Measurements from ENCODE around the gene ZNF277. TPM values are rescaled to one million over a fixed set of nuclear protein-coding genes. Genes with fewer than 3 reads are reported as not detected.

ZNF277 gene
- total RNA-seq: 67.3 TPM

GRCh38 chr7:112206238-112206990, at the start of gene ZNF277, which contains the start of gene DOCK4:
Gene ZNF277, plus strand, starts transcription at chr7:112206695. Its CDS starts 22 bp downstream, at chr7:112206717.
Gene DOCK4, minus strand, starts transcription at chr7:112206399. Its CDS starts 261 bp downstream, at chr7:112206138.
- DNase-seq (ENCODE audit: low spot score in 2 of 2) (peak; percentile 93 to 94), FAIRE-seq (peak; percentile 88)

GRCh38 chr7:112157072-112157471, 49.4 kb upstream of the ZNF277 start:
- FAIRE-seq: no peak
- DNase-seq (ENCODE audit: low spot score in 2 of 2): no peak

GRCh38 chr7:112159351-112159750, 47.1 kb upstream of the ZNF277 start:
- DNase-seq (ENCODE audit: low spot score in 2 of 2): no peak
- no peak for FAIRE-seq

GRCh38 chr7:112160130-112160770, 46.2 kb upstream of the ZNF277 start:
- FAIRE-seq (no peak), DNase-seq (ENCODE audit: low spot score in 2 of 2) (no peak)

GRCh38 chr7:112160771-112161150, 45.7 kb upstream of the ZNF277 start:
- FAIRE-seq (no peak), DNase-seq (ENCODE audit: low spot score in 2 of 2) (no peak)

GRCh38 chr7:112161253-112162141, 45.0 kb upstream of the ZNF277 start:
- DNase-seq (ENCODE audit: low spot score in 2 of 2) (no peak), FAIRE-seq (no peak)

- FAIRE-seq: no peak
Observed at GRCh38 chr7:112162142-112162766, 44.2 kb upstream of the ZNF277 start.

GRCh38 chr7:112162784-112163506, 43.5 kb upstream of the ZNF277 start:
- FAIRE-seq: no peak
- no peak for DNase-seq (ENCODE audit: low spot score in 2 of 2)

More at GRCh38 chr7:112162142-112162766, 44.2 kb upstream of the ZNF277 start:
- peak; percentile 19 to 23 for DNase-seq (ENCODE audit: low spot score in 2 of 2)

GRCh38 chr7:112167147-112167546, 39.3 kb upstream of the ZNF277 start:
- FAIRE-seq (no peak), DNase-seq (ENCODE audit: low spot score in 2 of 2) (no peak)

GRCh38 chr7:112168915-112169314, 37.6 kb upstream of the ZNF277 start:
- DNase-seq (ENCODE audit: low spot score in 2 of 2) (no peak), FAIRE-seq (no peak)

- DNase-seq (ENCODE audit: low spot score in 2 of 2): no peak
- no peak for FAIRE-seq
Observed at GRCh38 chr7:112171673-112172072, 34.8 kb upstream of the ZNF277 start.

- FAIRE-seq: no peak
- no peak for DNase-seq (ENCODE audit: low spot score in 2 of 2)
Observed at GRCh38 chr7:112172870-112173567, 33.5 kb upstream of the ZNF277 start.

- DNase-seq (ENCODE audit: low spot score in 2 of 2) (no peak), FAIRE-seq (no peak)
Observed at GRCh38 chr7:112173568-112173905, 33.0 kb upstream of the ZNF277 start.

GRCh38 chr7:112174192-112174591, 32.3 kb upstream of the ZNF277 start:
- no peak for FAIRE-seq
- DNase-seq (ENCODE audit: low spot score in 2 of 2): no peak

GRCh38 chr7:112176241-112176640, 30.3 kb upstream of the ZNF277 start:
- no peak for FAIRE-seq
- no peak for DNase-seq (ENCODE audit: low spot score in 2 of 2)

GRCh38 chr7:112176693-112177415, 29.6 kb upstream of the ZNF277 start:
- FAIRE-seq (no peak), DNase-seq (ENCODE audit: low spot score in 2 of 2) (no peak)

GRCh38 chr7:112180223-112180622, 26.3 kb upstream of the ZNF277 start:
- FAIRE-seq (no peak), DNase-seq (ENCODE audit: low spot score in 2 of 2) (no peak)

- no peak for DNase-seq (ENCODE audit: low spot score in 2 of 2)
- no peak for FAIRE-seq
Observed at GRCh38 chr7:112182749-112183148, 23.7 kb upstream of the ZNF277 start.

GRCh38 chr7:112183266-112183665, 23.2 kb upstream of the ZNF277 start:
- FAIRE-seq: no peak
- DNase-seq (ENCODE audit: low spot score in 2 of 2): no peak

Measured in frontal cortex (tissue), 4 donors.